ENCODE data around the gene NR1H2. TPM values are rescaled to one million over a fixed set of nuclear protein-coding genes. Genes with fewer than 3 reads are reported as not detected.

The NR1H2 gene
- total and polyA plus RNA-seq, 3 donors from 2014 or later: 68.0 to 96.6 (median 93.8) TPM

DNA sequence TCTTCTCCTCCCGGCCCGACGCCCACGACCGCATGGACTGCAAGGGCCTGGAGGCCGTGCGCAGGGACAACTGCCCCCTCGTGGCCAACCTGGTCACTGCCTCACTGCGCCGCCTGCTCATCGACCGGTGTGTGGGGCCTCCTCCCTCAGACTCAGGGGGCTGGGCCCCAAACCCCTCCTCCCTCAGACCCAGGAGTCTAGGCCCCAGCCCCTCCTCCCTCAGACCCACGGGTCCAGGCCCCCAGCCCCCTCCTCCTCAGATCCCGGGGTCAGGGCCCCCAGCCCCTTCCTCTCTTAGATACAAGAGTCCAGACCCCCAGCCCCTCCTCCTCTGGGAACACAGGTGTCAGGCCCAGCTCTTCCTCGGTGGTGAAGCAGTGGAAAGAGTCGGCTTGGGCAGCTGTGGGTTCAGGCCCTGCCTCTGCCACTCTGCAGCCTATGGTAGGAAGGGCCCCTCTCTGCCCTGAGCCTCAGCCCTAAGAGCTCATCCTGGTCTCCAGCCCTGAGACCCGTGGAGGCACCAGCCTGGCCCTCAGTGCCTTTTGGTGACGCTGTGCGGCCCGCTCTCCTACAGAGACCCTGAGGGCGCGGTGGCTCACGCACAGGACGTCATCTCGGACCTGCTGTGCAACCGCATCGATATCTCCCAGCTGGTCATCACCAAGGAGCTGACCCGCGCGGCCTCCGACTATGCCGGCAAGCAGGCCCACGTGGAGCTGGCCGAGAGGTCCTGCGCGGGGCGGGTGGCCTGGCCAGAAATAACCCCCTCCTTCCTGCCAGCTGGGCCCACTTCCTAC is 38.8 kb downstream of the NR1H2 start:
- H3K4me3 ChIP-seq: no peak overlapping the region
- WGBS, 2 donors: 36 to 81% methylated on average over 14 to 31 of the region's 37 CpGs
- no peaks in the 10 kb centered on the region for H3K27me3 ChIP-seq
- intact Hi-C loops (cut with DNase I; ENCODE audit: low total_unique reads): loop anchor here (10.0 kb wide), 1 partner anchor 50 kb away; the partner anchor contains the start of gene NAPSA
- H3K27ac ChIP-seq: no peak overlapping the region
- peaks cover 7% of the 10 kb centered on the region for H3K4me1 ChIP-seq
- DNase-seq: peak; percentile 79
- TF ChIP-seq, protein P1, sequence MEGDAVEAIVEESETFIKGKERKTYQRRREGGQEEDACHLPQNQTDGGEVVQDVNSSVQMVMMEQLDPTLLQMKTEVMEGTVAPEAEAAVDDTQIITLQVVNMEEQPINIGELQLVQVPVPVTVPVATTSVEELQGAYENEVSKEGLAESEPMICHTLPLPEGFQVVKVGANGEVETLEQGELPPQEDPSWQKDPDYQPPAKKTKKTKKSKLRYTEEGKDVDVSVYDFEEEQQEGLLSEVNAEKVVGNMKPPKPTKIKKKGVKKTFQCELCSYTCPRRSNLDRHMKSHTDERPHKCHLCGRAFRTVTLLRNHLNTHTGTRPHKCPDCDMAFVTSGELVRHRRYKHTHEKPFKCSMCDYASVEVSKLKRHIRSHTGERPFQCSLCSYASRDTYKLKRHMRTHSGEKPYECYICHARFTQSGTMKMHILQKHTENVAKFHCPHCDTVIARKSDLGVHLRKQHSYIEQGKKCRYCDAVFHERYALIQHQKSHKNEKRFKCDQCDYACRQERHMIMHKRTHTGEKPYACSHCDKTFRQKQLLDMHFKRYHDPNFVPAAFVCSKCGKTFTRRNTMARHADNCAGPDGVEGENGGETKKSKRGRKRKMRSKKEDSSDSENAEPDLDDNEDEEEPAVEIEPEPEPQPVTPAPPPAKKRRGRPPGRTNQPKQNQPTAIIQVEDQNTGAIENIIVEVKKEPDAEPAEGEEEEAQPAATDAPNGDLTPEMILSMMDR (IDR thresholded peaks at IDR 0.05): peak; percentile 48 to 87 (median 74)
- no peak for TF ChIP-seq POLR2A (IDR thresholded peaks at IDR 0.05)
- H3K36me3 ChIP-seq (ENCODE audit: low read depth, missing control alignments): no peaks in the 10 kb centered on the region
- no peaks in the 10 kb centered on the region for H3K9me3 ChIP-seq

DNA sequence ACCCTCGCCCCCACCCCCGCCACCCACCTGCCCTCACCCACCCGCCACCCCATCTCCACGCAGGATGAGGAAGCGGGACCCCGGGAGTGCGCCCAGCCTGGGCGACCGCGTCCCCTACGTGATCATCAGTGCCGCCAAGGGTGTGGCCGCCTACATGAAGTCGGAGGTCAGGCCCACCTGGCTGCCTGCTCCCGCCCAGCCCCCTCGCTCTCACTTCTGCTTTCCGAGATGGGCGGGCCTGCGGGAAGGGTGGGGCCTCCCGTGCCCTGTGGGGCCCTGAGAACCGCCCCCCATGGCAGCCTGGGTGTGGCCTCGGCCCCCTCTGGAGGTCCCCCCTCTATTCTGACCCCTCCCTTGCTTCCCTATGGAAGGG is 39.4 kb downstream of the NR1H2 start:
- H3K9me3 ChIP-seq: no peaks in the 10 kb centered on the region
- TF ChIP-seq, protein P1 (IDR thresholded peaks at IDR 0.05): no peak
- H3K27ac ChIP-seq: no peak overlapping the region
- intact Hi-C loops (cut with DNase I; ENCODE audit: low total_unique reads): loop anchor here (10.0 kb wide), 1 partner anchor 51 kb away; the partner anchor contains the start of gene NAPSA
- no peaks in the 10 kb centered on the region for H3K36me3 ChIP-seq (ENCODE audit: low read depth, missing control alignments)
- H3K27me3 ChIP-seq: no peaks in the 10 kb centered on the region
- H3K4me1 ChIP-seq: peaks cover 7% of the 10 kb centered on the region
- no peak overlapping the region for H3K4me3 ChIP-seq
- WGBS, 2 donors: 91 to 93% methylated on average over 4 to 20 of the region's 22 CpGs
- peak; percentile 28 for DNase-seq

DNA sequence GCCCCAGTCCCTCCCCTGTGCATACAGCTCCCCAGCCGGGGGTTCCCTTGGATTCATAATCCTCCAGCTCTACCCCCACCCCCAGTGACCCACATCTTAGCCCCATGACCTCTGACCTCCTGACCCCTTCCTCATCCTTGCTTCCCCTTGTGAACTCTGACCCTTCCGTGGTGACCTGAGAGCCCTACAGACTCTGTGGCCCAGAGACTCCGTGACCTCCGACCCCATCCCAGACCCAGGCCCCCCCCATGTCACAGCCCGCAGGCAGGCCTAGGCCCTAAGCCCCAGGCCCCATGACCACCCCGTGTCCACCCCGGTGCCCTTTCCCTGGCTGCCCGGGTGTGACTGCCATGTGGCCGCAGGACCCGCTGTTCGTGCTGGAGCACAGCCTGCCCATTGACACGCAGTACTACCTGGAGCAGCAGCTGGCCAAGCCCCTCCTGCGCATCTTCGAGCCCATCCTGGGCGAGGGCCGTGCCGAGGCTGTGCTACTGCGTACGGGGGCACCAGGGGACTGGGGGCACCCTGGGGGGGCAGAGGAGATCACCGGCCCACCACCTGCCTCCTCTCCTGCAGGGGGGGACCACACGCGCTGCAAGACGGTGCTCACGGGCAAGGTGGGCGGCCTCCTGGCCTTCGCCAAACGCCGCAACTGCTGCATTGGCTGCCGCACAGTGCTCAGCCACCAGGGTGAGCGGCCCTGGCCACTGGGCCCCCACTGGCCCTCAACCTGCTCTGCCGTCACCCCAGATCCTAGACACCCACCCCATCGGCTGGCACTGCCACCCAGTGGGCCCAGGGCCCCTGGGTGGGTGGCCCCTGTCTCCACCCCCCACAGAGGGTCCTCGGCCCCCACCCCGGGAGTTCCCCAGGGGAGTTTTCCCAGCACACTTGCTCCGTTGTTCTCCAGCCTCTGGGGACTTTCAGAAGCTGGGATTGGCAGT is 40.0 kb downstream of the NR1H2 start:
- intact Hi-C loops (cut with DNase I; ENCODE audit: low total_unique reads): loop anchor here (10.0 kb wide), 1 partner anchor 52 kb away; the partner anchor contains the start of gene NAPSA
- WGBS, 2 donors: 79 to 90% methylated on average over 7 to 34 of the region's 35 CpGs
- TF ChIP-seq POLR2A (IDR thresholded peaks at IDR 0.05): no peak
- TF ChIP-seq, protein P1 (IDR thresholded peaks at IDR 0.05): no peak

DNA sequence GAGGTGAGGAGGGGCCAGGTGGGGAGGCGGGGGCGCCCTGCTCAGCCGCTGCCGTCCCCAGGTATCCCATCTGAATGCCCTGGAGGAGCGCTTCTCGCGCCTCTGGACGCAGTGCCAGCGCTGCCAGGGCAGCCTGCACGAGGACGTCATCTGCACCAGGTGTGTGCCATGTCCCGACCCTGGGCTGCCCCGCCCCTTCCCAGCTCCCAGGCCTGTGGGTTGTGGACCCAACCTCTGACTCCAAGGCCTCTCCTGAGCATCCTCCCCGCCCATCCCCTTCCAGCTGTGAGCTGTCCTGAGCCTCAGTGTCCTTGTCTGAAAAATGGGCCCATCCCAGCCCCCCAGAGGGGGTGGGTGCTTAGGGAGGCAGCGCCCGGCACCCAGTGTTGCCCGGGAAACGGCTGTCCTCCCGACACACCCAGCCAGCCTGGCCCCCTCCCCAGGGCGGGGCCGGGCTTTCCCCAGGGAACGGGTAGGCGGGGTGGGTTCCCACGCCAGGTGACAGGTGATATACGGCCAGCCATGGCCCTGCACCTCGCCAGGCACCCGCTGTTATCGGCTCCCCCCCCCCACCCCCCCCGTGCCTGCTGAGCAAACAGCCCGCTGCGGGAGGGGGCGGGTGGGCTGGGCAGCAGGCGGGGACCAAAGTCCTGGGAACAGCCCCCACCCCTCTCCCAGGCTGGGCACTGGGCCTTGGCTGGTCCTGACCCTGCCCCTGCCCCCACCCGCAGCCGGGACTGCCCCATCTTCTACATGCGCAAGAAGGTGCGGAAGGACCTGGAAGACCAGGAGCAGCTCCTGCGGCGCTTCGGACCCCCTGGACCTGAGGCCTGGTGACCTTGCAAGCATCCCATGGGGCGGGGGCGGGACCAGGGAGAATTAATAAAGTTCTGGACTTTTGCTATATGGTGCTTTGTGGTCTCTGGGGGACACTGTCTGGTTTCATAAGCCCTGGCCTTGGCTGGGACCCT is 41.1 kb downstream of the NR1H2 start:
- WGBS, 2 donors: 83 to 89% methylated on average over 7 to 42 of the region's 42 CpGs
- Histone ChIP-seq H3K27me3 (no peaks in the 10 kb centered on the region), H3K4me3 (no peak overlapping the region), H3K27ac (no peak overlapping the region), H3K4me1 (peaks cover 7% of the 10 kb centered on the region), H3K36me3 (ENCODE audit: low read depth, missing control alignments) (no peaks in the 10 kb centered on the region), H3K9me3 (no peaks in the 10 kb centered on the region)
- DNase-seq: no peak
- intact Hi-C loops (cut with DNase I; ENCODE audit: low total_unique reads): loop anchor here (10.0 kb wide), 1 partner anchor 53 kb away; the partner anchor contains the start of gene NAPSA
- TF ChIP-seq, protein P1 (IDR thresholded peaks at IDR 0.05): no peak
- no peak for TF ChIP-seq POLR2A (IDR thresholded peaks at IDR 0.05)

More for the DNA sequence above, 40.0 kb downstream of the NR1H2 start:
- Histone ChIP-seq H3K4me1 (peaks cover 7% of the 10 kb centered on the region), H3K27me3 (no peaks in the 10 kb centered on the region), H3K36me3 (ENCODE audit: low read depth, missing control alignments) (no peaks in the 10 kb centered on the region), H3K27ac (no peak overlapping the region), H3K9me3 (no peaks in the 10 kb centered on the region), H3K4me3 (no peak overlapping the region)
- DNase-seq: no peak
